Measurements from ENCODE around the gene ZNF18. TPM values are rescaled to one million over a fixed set of nuclear protein-coding genes. Genes with fewer than 3 reads are reported as not detected.

The ZNF18 gene
- total and polyA plus RNA-seq, 2 of the 13 experiments (the other 11 are each of a cell fraction or from before 2014, with no cell fraction given), result 2.4 to 5.4 TPM

GRCh38 chr17:11940904-11941303, 56.4 kb downstream of the ZNF18 start:
- TF ChIP-seq ZNF512 (CRISPR knock-in tag; IDR thresholded peaks at IDR 0.05), result no peak
- no peak for TF ChIP-seq MXD3 (CRISPR knock-in tag; IDR thresholded peaks at IDR 0.05)
- no peak for TF ChIP-seq KMT2B (CRISPR knock-in tag; IDR thresholded peaks at IDR 0.05)
- no peak for TF ChIP-seq ZNF564 (CRISPR knock-in tag; IDR thresholded peaks at IDR 0.05)
- no peak for TF ChIP-seq GPN1 (CRISPR knock-in tag; IDR thresholded peaks at IDR 0.05; ENCODE audit: borderline replicate concordance)
- no peak for TF ChIP-seq CEBPZ (IDR thresholded peaks at IDR 0.05; ENCODE audit: low read length)
- TF ChIP-seq ZNF468 (CRISPR knock-in tag; IDR thresholded peaks at IDR 0.05), result no peak
- no peak for TF ChIP-seq ZNF382 (CRISPR knock-in tag; IDR thresholded peaks at IDR 0.05; ENCODE audit: borderline replicate concordance)
- TF ChIP-seq SRSF9 (IDR thresholded peaks at IDR 0.05; ENCODE audit: borderline replicate concordance, insufficient read depth, low read depth, low read length, poor library complexity, severe bottlenecking), result no peak
- no peak for TF ChIP-seq CC2D1A (CRISPR knock-in tag; IDR thresholded peaks at IDR 0.05)
- TF ChIP-seq NFE2 (CRISPR knock-in tag; IDR thresholded peaks at IDR 0.05), result no peak
- TF ChIP-seq ZNF776 (CRISPR knock-in tag; IDR thresholded peaks at IDR 0.05), result no peak
- TF ChIP-seq ZSCAN30 (CRISPR knock-in tag; IDR thresholded peaks at IDR 0.05), result no peak
- no peak for TF ChIP-seq FOXK2 (IDR thresholded peaks at IDR 0.05)
- TF ChIP-seq ATRX (CRISPR knock-in tag; IDR thresholded peaks at IDR 0.05; ENCODE audit: borderline replicate concordance), result no peak
- 0% methylated on average over 2 of the region's 2 CpGs for WGBS (ENCODE audit: low lambda C conversion rate)
- Histone ChIP-seq H3K27me3 (ENCODE audit: control insufficient read depth in 1 of 2, insufficient read depth in 2 of 2, low read length in 2 of 2) (no peaks in the 10 kb centered on the region), H2AFZ (ENCODE audit: low read length) (no peak overlapping the region), H3K4me2 (ENCODE audit: low read depth, low read length) (no peak overlapping the region), H3K27ac (ENCODE audit: extremely low read length, insufficient read depth, low read length) (no peak overlapping the region), H3K36me3 (replicated peaks in 1 of 2; ENCODE audit: control insufficient read depth in 1 of 2, insufficient read depth in 2 of 2, low read length in 2 of 2) (no peaks in the 10 kb centered on the region), H3K79me2 (ENCODE audit: insufficient read depth, low read length) (no peaks in the 10 kb centered on the region), H3K9ac (ENCODE audit: insufficient read depth, low read depth, low read length) (no peak overlapping the region), H4K20me1 (ENCODE audit: insufficient read depth, low read length) (no peaks in the 10 kb centered on the region), H3K9me3 (ENCODE audit: low read length) (no peaks in the 10 kb centered on the region), H3K4me1 (ENCODE audit: insufficient read depth, low read length) (no peaks in the 10 kb centered on the region), H3K4me3 (replicated peaks in 1 of 3; ENCODE audit: insufficient read depth in 1 of 3, low read depth in 2 of 3, low read length in 3 of 3) (no peak overlapping the region)
- in situ Hi-C loops (cut with HindIII; ENCODE audit: extremely low pct_ligation_motif_present, low pct_unique_long_range_greater_than_20kb) (no loop called here), intact Hi-C loops (cut with micrococcal nuclease; ENCODE audit: unreplicated experiment) (no loop called here)
- BruUV-seq (replicated peaks), result no TSS peak
- ChIA-PET POLR2A (no interaction called here), CTCF (ENCODE audit: low intra/inter-chr PET ratio, low total read pairs) (no interaction called here)
- DNase-seq (ENCODE audit: low spot score) (no peak), ATAC-seq (no peak), FAIRE-seq (no peak)

Measured in HepG2 (cell line).